Type B pancreatic cell (in vitro differentiated cells): ENCODE data around the gene OR1B1. TPM values are rescaled to one million over a fixed set of nuclear protein-coding genes. Genes with fewer than 3 reads are reported as not detected.
"Not testable (repeated sequence)": the region's sequence is repeated elsewhere in the genome, so short reads cannot be mapped to it uniquely, and the experiment has no call there.

Source experiments
- DNase-seq: peaks from one replicate; pipeline ENCODE4 v3.0.0; 2021; ENCODE audit warnings: mixed read lengths; ENCODE audit not compliant: unreplicated experiment; ENCODE audit errors: extremely low spot score
- H3K27ac Mint-ChIP-seq: 2 replicates; pipeline ENCODE4 v1.8.0; 2021; ENCODE audit warnings: mild to moderate bottlenecking, mixed read lengths
- H3K27me3 Mint-ChIP-seq: 2 replicates; pipeline ENCODE4 v1.8.0; 2021; ENCODE audit warnings: mixed read lengths
- H3K36me3 Mint-ChIP-seq: 2 replicates; pipeline ENCODE4 v1.8.0; 2021; ENCODE audit warnings: mixed read lengths
- H3K4me1 Mint-ChIP-seq: one replicate; pipeline ENCODE4 v1.8.0; 2021; ENCODE audit warnings: mixed read lengths; ENCODE audit not compliant: unreplicated experiment
- H3K4me3 Mint-ChIP-seq: 2 replicates; pipeline ENCODE4 v1.8.0; 2021; ENCODE audit warnings: mild to moderate bottlenecking, mixed read lengths
- H3K9me3 Mint-ChIP-seq: 2 replicates; pipeline ENCODE4 v1.8.0; 2021; ENCODE audit warnings: mixed read lengths
- CTCF ChIP-seq: fragments of 200-600 bp; sonication (generic); conservative IDR thresholded peaks from 2 replicates; pipeline ENCODE4 v1.5.0; 2021; ENCODE audit warnings: antibody characterized with exemption, mild to moderate bottlenecking
- total RNA-seq: library from RNA; stranded (reverse); gene quantifications from 2 replicates; pipeline ENCODE4 v1.2.1, GENCODE V29; 2021; ENCODE audit warnings: low replicate concordance

The OR1B1 gene
- total RNA-seq, 1 donor from 2014 or later, result not detected

GRCh38 chr9:122642226-122642625 lies 15.2 kb downstream of the OR1B1 start:
- no peak for DNase-seq
- TF ChIP-seq CTCF, result no peak
- no peaks in the 10 kb centered on the region for H3K27me3 Mint-ChIP-seq
- no peaks in the 10 kb centered on the region for H3K4me1 Mint-ChIP-seq
- H3K36me3 Mint-ChIP-seq, result no peaks in the 10 kb centered on the region
- H3K9me3 Mint-ChIP-seq, result no peaks in the 10 kb centered on the region
- no peak overlapping the region for H3K27ac Mint-ChIP-seq
- H3K4me3 Mint-ChIP-seq, result no peak overlapping the region

- no peak for TF ChIP-seq CTCF
- Mint-ChIP-seq H3K4me3 (no peak overlapping the region), H3K36me3 (no peaks in the 10 kb centered on the region), H3K9me3 (no peaks in the 10 kb centered on the region), H3K27ac (no peak overlapping the region), H3K4me1 (no peaks in the 10 kb centered on the region), H3K27me3 (no peaks in the 10 kb centered on the region)
- DNase-seq, result no peak
Observed at GRCh38 chr9:122619996-122620395, 37.4 kb downstream of the OR1B1 start.

- H3K4me3 Mint-ChIP-seq, result no peak within 1 kb of the TSS
- DNase-seq, result no peak
- H3K9me3 Mint-ChIP-seq, result no peaks in the 10 kb centered on the region
- no peak within 1 kb of the TSS for H3K27ac Mint-ChIP-seq
- TF ChIP-seq CTCF, result no peak
- H3K36me3 Mint-ChIP-seq, result no peaks in the 10 kb centered on the region
- no peaks in the 10 kb centered on the region for H3K4me1 Mint-ChIP-seq
- no peaks in the 10 kb centered on the region for H3K27me3 Mint-ChIP-seq
Observed at GRCh38 chr9:122614362-122614761, 43.1 kb downstream of the OR1B1 start, which contains the start of gene OR1Q1. TSS of gene OR1Q1 (plus strand) at chr9:122614738. CDS start at chr9:122614738, 0 bp downstream.

- H3K36me3 Mint-ChIP-seq, result no peaks in the 10 kb centered on the region
- H3K4me1 Mint-ChIP-seq, result no peaks in the 10 kb centered on the region
- TF ChIP-seq CTCF, result no peak
- no peak for DNase-seq
- H3K27ac Mint-ChIP-seq, result no peak overlapping the region
- H3K9me3 Mint-ChIP-seq, result no peaks in the 10 kb centered on the region
- H3K4me3 Mint-ChIP-seq, result no peak overlapping the region
- no peaks in the 10 kb centered on the region for H3K27me3 Mint-ChIP-seq
Observed at GRCh38 chr9:122609804-122610203, 47.6 kb downstream of the OR1B1 start.

GRCh38 chr9:122606587-122606986 lies 50.8 kb downstream of the OR1B1 start:
- no peak overlapping the region for H3K4me3 Mint-ChIP-seq
- no peaks in the 10 kb centered on the region for H3K27me3 Mint-ChIP-seq
- DNase-seq, result no peak
- no peak overlapping the region for H3K27ac Mint-ChIP-seq
- no peak for TF ChIP-seq CTCF
- no peaks in the 10 kb centered on the region for H3K4me1 Mint-ChIP-seq
- H3K9me3 Mint-ChIP-seq, result no peaks in the 10 kb centered on the region
- no peaks in the 10 kb centered on the region for H3K36me3 Mint-ChIP-seq

GRCh38 chr9:122605691-122606090 lies 51.7 kb downstream of the OR1B1 start:
- Mint-ChIP-seq H3K27me3 (no peaks in the 10 kb centered on the region), H3K36me3 (no peaks in the 10 kb centered on the region), H3K9me3 (no peaks in the 10 kb centered on the region), H3K27ac (no peak overlapping the region), H3K4me3 (no peak overlapping the region), H3K4me1 (no peaks in the 10 kb centered on the region)
- no peak for DNase-seq
- TF ChIP-seq CTCF, result no peak

GRCh38 chr9:122583284-122583683 lies 74.1 kb downstream of the OR1B1 start, which contains the start of gene OR1L8:
TSS of gene OR1L8 (minus strand) at chr9:122583384. CDS start at chr9:122568477, 14,907 bp downstream.
- H3K27ac Mint-ChIP-seq, H3K4me3 Mint-ChIP-seq, H3K9me3 Mint-ChIP-seq, H3K4me1 Mint-ChIP-seq, H3K36me3 Mint-ChIP-seq, DNase-seq, H3K27me3 Mint-ChIP-seq: not testable (repeated sequence)
